Measurements from ENCODE around the gene CEP76.

Gene CEP76

GRCh38 chr18:12701161-12701560, 1.4 kb downstream of the CEP76 start:
- DNase-seq, result no peak

GRCh38 chr18:12699747-12700146, 2.8 kb downstream of the CEP76 start:
- DNase-seq, result no peak

GRCh38 chr18:12694032-12694431, 8.5 kb downstream of the CEP76 start:
- no peak for DNase-seq

- no peak for DNase-seq
Measured at GRCh38 chr18:12692206-12692605, 10.3 kb downstream of the CEP76 start.

- no peak for DNase-seq
Measured at GRCh38 chr18:12689256-12689850, 13.2 kb downstream of the CEP76 start.

- DNase-seq, result peak; percentile 26
Measured at GRCh38 chr18:12686100-12686499, 16.4 kb downstream of the CEP76 start.

GRCh38 chr18:12679183-12679786, 23.2 kb downstream of the CEP76 start:
- DNase-seq, result peak; percentile 71

- DNase-seq, result no peak
Measured at GRCh38 chr18:12668041-12668440, 34.5 kb downstream of the CEP76 start.

- DNase-seq, result peak; percentile 57
Measured at GRCh38 chr18:12659904-12660605, 42.5 kb downstream of the CEP76 start.

- no peak for DNase-seq
Measured at GRCh38 chr18:12658426-12659138, 43.9 kb downstream of the CEP76 start.

- DNase-seq, result peak; percentile 61
Measured at GRCh38 chr18:12657684-12658425, 44.7 kb downstream of the CEP76 start, which contains the start of gene SPIRE1. TSS of gene SPIRE1 (minus strand) at chr18:12658107. CDS start at chr18:12657866, 241 bp downstream.

GRCh38 chr18:12656938-12657683, 45.4 kb downstream of the CEP76 start:
- DNase-seq, result no peak

GRCh38 chr18:12656605-12656937, 46.0 kb downstream of the CEP76 start:
- DNase-seq, result no peak

GRCh38 chr18:12654971-12655370, 47.6 kb downstream of the CEP76 start:
- DNase-seq, result no peak

GRCh38 chr18:12652861-12653401, 49.6 kb downstream of the CEP76 start:
- DNase-seq, result peak; percentile 39

- no peak for DNase-seq
Measured at GRCh38 chr18:12651651-12652050, 50.9 kb downstream of the CEP76 start.

- DNase-seq, result no peak
Measured at GRCh38 chr18:12647773-12648172, 54.8 kb downstream of the CEP76 start.

GRCh38 chr18:12645751-12646203, 56.7 kb downstream of the CEP76 start:
- DNase-seq, result no peak

GRCh38 chr18:12645254-12645653, 57.3 kb downstream of the CEP76 start:
- DNase-seq, result no peak

GRCh38 chr18:12643756-12644155, 58.8 kb downstream of the CEP76 start:
- DNase-seq, result peak; percentile 34

GRCh38 chr18:12640881-12641200, 61.7 kb downstream of the CEP76 start:
- DNase-seq, result no peak

Measured in fibroblast of upper back skin (primary cell).